Measurements from ENCODE around the gene UNC5A.

UNC5A gene

GRCh38 chr5:176775409-176775808 lies 35.0 kb upstream of the UNC5A start:
- POLR2A ChIA-PET, result no interaction called here
- TF ChIP-seq CTCF (IDR thresholded peaks at IDR 0.05; ENCODE audit: insufficient read depth, low read length, missing control alignments), result no peak
- H3K4me3 ChIP-seq (ENCODE audit: low read depth, low read length), result no peak overlapping the region
- CTCF ChIA-PET, result no interaction called here
- no peak for DNase-seq (ENCODE audit: low read depth, low spot score)

DNA sequence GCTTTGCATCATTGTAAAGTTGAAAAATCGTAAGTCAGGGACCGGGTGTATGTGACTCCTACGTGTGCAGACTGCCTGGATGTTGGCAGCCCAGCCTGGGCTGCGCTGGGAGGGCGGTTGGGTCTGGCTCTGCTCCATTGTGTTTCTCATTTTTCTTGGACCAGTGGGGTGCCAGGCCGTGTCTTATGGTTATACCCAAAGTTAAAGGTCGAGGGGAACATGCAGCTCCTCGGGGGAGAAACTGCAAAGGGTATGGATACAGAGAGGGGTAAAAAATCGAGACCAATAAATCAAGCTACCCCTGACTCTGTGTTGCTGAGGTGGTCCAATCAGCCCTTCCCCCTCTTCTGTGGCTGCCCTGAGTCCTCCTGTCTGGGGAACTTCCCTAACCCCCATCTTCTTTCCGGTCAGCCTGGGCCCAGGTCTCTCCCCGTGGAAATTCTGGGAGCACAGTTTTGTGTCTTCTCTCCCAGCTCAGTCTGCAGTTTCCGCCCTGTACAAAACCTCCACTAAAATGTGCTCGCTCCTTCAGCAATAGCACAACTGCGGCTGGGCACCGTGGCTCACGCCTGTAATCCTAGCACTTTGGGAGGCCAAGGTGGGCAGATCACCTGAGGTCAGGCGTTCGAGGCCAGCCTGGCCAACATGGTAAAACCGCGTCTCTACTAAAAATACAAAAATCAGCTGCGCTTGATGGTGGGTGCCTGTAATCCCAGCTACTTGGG lies 34.1 kb upstream of the UNC5A start:
- no peak for DNase-seq (ENCODE audit: low read depth, low spot score)
- no peak for TF ChIP-seq CTCF (IDR thresholded peaks at IDR 0.05; ENCODE audit: insufficient read depth, low read length, missing control alignments)
- ChIA-PET POLR2A (no interaction called here), CTCF (no interaction called here)
- no peak overlapping the region for H3K4me3 ChIP-seq (ENCODE audit: low read depth, low read length)

DNA sequence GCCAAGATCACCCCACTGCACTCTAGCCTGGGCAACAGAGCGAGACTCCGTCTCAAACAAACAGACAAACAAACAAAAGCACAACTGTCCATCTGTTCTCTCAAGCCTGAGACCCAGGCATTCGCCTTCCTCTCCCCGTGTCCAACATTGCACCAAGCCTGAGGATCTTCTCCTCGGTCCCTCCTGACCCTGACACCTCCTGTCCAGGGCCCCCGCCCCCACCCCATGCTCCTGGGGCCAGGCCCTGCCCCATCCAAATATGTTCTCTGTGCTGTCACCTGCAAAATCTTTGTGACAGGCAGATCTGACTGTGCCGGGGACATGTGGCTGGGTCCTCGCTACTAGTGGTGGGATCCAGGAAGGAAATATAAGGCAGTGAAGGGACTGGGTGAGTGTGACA lies 33.4 kb upstream of the UNC5A start:
- CTCF ChIA-PET, result no interaction called here
- no peak for DNase-seq (ENCODE audit: low read depth, low spot score)

GRCh38 chr5:176778921-176779465 lies 31.4 kb upstream of the UNC5A start:
- ChIA-PET POLR2A (no interaction called here), CTCF (interaction anchor here (1.2 kb wide), 1 partner anchor 120 kb away, joined by 3 read pairs; no protein-coding TSS in a partner anchor)
- no peak for DNase-seq (ENCODE audit: low read depth, low spot score)
- TF ChIP-seq CTCF (IDR thresholded peaks at IDR 0.05; ENCODE audit: insufficient read depth, low read length, missing control alignments), result no peak
- no peak overlapping the region for H3K4me3 ChIP-seq (ENCODE audit: low read depth, low read length)

More for the DNA sequence above, 33.4 kb upstream of the UNC5A start:
- no peak overlapping the region for H3K4me3 ChIP-seq (ENCODE audit: low read depth, low read length)
- POLR2A ChIA-PET, result no interaction called here
- no peak for TF ChIP-seq CTCF (IDR thresholded peaks at IDR 0.05; ENCODE audit: insufficient read depth, low read length, missing control alignments)

- ChIA-PET CTCF (interaction anchor here (1.2 kb wide), 1 partner anchor 121 kb away, joined by 3 read pairs; no protein-coding TSS in a partner anchor), POLR2A (no interaction called here)
- DNase-seq (ENCODE audit: low read depth, low spot score), result no peak
- no peak for TF ChIP-seq CTCF (IDR thresholded peaks at IDR 0.05; ENCODE audit: insufficient read depth, low read length, missing control alignments)
- no peak overlapping the region for H3K4me3 ChIP-seq (ENCODE audit: low read depth, low read length)
These were observed 30.8 kb upstream of the UNC5A start for GRCh38 chr5:176779537-176779936.

- no peak for DNase-seq (ENCODE audit: low read depth, low spot score)
- ChIA-PET CTCF (interaction anchor here (0.8 to 1.2 kb wide), 2 partner anchors 120 to 122 kb away, joined by 3 to 4 read pairs; no protein-coding TSS in a partner anchor), POLR2A (no interaction called here)
- TF ChIP-seq CTCF (IDR thresholded peaks at IDR 0.05; ENCODE audit: insufficient read depth, low read length, missing control alignments), result no peak
- H3K4me3 ChIP-seq (ENCODE audit: low read depth, low read length), result no peak overlapping the region
These were observed 29.9 kb upstream of the UNC5A start for GRCh38 chr5:176780176-176781053.
